GM19468 (cell line): Measurements from ENCODE around the gene AP3B2.
"Not testable (repeated sequence)": the region's sequence is repeated elsewhere in the genome, so short reads cannot be mapped to it uniquely, and the experiment has no call there.

Experiments
- ATAC-seq: cut with Tn5 transposase; IDR thresholded peaks from one replicate; pipeline ENCODE4 v1.9.1; 2021; ENCODE audit warnings: mild to moderate bottlenecking, moderate library complexity, moderate number of reproducible peaks; ENCODE audit not compliant: unreplicated experiment; ENCODE audit errors: extremely low read depth

AP3B2 gene, protein sequence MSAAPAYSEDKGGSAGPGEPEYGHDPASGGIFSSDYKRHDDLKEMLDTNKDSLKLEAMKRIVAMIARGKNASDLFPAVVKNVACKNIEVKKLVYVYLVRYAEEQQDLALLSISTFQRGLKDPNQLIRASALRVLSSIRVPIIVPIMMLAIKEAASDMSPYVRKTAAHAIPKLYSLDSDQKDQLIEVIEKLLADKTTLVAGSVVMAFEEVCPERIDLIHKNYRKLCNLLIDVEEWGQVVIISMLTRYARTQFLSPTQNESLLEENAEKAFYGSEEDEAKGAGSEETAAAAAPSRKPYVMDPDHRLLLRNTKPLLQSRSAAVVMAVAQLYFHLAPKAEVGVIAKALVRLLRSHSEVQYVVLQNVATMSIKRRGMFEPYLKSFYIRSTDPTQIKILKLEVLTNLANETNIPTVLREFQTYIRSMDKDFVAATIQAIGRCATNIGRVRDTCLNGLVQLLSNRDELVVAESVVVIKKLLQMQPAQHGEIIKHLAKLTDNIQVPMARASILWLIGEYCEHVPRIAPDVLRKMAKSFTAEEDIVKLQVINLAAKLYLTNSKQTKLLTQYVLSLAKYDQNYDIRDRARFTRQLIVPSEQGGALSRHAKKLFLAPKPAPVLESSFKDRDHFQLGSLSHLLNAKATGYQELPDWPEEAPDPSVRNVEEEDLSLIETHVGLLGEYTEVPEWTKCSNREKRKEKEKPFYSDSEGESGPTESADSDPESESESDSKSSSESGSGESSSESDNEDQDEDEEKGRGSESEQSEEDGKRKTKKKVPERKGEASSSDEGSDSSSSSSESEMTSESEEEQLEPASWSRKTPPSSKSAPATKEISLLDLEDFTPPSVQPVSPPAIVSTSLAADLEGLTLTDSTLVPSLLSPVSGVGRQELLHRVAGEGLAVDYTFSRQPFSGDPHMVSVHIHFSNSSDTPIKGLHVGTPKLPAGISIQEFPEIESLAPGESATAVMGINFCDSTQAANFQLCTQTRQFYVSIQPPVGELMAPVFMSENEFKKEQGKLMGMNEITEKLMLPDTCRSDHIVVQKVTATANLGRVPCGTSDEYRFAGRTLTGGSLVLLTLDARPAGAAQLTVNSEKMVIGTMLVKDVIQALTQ

DNA sequence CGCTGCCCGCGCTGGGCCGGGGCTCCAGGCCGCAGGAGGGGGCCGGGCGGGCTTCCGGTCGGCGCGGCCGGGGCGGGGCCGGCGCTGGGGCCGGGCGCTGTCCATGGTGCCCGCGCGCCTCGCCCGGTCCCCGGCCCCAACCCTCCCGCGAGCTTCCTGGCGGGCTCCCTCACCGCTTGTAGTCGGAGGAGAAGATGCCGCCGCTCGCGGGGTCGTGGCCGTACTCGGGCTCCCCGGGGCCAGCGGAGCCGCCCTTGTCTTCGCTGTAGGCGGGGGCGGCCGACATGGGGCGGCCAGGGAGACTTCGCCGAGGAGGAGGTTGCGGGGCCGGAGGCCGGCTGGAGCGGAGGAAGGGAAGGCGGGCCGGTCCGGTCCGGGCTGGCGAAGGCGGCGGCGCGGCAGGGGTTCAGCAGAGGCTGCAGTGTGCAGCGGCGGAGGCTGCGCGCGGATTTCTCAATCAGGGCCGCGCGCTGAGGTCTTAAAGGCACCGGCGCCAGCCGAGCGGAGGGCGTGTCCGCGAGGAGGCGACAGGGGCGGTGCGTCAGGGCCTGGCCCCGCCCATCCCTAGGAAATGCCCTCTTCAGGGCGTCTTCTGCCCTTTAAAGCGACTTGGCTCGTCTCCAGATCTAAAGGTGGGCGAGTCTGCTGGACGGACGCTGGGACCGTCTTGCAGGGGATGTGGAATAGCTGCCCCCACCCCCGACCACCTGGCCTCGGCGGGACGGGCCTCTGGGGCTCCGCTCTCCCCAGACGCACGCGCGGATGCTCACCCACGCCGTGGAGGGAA, at the start of gene AP3B2:
Gene AP3B2, minus strand, starts transcription at position 455 of the 787 bp plus-strand sequence. Its CDS starts 169 bp downstream, at position 286.
- ATAC-seq: peak; percentile 68

DNA sequence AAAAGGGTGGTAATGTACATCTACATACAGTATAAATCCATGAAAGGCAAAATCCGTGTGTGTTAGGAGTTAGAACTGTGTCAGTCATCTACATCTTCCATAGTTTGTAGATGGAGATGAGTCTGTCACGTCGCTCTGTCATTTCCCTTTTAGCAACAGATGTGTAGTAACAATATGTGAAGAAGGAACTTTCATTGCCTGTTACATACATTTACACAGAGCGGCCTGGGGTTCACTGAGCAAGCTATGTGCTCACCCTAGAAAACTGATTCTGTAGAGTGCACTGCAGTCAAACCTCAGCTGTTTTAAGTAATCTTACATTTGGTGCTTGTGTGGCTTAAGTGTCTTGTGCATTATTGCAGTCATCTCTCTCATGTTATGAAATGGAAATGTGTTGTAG, 41.6 kb upstream of the AP3B2 start:
- no peak for ATAC-seq

DNA sequence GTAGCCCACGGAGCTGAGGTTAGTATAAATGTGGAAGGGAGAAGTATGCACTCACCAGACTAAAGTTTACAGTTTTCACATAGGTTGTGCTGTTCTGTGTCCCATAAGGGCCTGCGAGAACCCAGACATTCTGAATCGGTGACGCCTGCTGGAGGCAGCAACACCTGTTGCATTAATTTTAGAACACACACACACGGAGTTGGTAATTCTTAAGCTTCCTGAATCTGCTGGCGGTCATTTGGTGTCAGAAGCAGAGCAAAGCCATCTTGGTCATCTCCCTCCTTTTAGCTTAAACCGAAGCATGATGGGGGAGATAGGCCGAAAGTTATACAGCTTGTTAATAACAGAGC, 41.1 kb upstream of the AP3B2 start:
- no peak for ATAC-seq

DNA sequence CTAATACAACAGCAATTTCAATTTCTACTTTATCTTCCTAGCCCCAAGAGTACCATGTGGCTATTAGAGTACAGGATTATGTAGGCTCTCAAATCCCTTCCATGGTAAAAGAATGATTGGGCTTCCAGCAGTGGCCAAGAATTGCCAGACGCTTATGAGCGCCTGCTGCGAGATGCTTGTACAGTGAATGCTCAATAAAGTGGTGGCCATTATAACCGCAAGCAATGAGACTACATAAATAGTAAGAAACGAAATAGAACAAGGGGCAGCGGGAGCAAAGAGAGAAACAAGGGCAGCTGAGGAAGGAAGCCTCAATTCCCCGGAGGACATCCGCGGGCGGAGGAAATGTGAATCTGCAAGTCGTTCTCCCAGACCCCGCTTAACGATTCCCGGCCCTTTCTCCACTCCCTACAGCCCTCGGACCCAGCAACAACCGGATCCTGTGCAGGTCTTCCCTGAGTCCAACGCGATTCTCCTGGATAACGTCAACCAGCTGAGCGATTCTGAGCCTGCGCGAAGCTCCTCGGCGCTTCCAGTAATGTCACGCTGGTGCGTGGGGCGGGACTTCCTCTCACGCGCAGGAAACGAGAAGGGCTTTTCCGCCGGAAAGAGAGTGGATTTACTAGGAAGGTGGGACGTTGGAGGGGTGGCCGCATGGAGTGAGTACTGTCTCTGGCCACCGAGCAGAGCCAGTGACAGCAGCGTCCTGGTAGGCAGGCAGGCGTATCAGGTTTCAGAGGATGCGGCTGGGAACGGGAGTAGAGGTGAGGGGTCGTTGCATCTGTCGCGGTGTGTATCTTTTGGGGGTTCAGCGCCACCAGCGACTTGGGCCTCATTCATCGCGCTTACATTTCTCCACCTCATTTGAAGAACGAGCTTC, 40.5 kb upstream of the AP3B2 start:
- ATAC-seq: peak; percentile 80

DNA sequence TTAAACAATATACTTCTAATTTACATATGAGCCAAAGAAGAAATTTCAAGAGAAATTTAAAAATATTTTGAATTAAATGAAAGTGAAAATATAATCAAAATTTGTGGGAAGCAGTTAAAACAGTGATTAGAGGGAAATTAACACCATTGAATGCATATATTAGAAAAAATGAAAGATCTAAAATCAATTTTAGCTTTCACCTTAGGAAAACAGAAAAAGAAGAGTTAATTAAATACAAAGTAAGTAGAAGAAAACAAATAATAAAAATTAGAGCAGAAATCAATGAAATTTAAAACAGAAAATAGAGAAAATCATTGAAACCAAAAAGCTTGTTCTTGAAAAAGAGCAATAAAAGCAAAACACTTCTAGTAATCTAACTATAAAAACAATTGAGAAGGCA, 38.6 kb upstream of the AP3B2 start:
- ATAC-seq: no peak

DNA sequence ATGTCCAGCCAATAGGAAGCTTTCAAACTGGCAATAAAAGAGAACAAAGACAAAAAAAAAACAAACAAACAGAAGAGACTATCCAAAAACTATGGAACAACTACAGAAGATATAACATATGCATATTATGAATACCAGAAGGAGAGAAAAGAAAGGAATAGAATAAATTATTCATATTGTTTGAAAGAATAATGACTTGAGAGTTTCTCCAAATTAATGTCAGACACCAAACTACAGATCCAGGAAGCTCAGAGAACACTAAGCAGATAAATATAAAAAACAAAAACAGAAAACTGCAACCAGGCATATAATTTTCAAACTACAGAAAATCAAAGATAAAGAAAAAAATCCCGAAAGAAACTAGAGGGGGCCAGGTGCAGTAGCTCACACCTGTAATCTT, 34.1 kb upstream of the AP3B2 start:
- ATAC-seq: no peak

DNA sequence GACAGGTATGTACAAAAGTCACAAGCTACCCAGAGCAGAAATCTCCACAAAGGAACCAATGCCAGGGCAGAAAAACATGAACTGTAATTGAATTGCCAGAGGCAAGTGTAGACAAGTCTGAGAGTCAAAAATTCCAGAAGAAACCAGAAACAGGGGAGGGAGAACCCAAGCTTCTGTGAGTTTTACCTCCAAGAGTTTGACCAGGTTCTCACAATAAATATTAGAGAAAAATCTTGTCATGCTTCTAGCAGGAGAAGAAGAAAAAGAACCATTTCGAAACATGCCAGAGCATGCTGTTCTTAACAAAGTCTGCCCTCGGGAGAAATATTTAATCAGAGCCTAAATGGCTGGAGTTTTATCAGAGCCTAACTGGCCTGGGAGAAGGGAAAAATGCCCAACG, 32.5 kb upstream of the AP3B2 start:
- ATAC-seq: no peak

DNA sequence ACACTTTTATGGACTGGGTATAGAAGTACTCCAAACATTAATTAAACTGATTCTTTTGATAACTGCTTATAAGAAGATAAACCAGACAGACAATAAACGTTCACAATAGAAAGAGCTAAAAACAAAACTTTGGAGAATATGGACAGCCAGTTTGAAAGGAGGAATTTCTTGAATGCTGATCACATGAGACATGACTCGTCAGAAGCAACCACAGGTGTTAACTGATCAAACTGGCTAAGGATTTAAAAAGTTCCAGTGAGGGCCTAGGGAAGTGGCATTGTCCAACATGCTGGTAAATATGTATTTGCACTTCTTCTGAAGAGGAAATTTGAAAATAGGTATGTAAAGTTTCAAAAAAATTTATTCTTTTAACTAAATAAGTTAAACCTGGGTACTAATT, 29.4 kb upstream of the AP3B2 start:
- no peak for ATAC-seq

DNA sequence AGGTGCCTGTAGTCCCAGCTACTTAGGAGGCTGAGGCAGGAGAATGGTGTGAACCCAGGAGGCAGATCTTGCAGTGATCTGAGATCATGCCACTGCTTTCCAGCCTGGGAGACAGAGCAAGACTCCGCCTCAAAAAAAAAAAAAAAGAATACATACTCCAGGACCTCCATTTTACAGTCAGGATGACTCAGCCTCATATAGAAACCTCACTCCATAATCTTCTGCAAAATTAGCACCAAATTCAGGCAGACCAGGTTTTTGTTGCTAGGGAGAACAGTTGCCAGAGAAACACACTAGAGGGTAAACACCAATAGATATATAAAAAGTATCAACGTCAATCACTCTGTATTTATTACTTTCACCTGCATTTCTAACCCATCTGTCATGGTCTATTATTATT, 28.3 kb upstream of the AP3B2 start:
- no peak for ATAC-seq

DNA sequence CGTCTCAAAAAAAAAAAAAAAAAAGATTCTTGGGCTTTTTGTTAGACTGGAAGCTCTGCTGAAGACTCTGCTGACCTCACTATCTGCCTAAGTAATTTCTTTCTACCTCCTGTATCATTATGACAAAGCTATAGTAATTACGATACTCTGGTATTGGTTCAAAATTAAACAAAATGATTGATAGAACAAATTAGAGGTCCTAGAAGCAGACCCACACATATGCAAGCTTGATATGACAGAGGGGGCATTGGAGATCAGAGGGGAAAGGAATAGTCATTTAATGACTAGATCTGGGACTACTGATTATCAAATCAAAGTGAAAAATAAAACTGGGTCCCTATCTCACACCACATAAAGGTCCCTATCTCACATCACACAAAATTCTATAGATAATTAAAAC, 21.9 kb upstream of the AP3B2 start:
- no peak for ATAC-seq

DNA sequence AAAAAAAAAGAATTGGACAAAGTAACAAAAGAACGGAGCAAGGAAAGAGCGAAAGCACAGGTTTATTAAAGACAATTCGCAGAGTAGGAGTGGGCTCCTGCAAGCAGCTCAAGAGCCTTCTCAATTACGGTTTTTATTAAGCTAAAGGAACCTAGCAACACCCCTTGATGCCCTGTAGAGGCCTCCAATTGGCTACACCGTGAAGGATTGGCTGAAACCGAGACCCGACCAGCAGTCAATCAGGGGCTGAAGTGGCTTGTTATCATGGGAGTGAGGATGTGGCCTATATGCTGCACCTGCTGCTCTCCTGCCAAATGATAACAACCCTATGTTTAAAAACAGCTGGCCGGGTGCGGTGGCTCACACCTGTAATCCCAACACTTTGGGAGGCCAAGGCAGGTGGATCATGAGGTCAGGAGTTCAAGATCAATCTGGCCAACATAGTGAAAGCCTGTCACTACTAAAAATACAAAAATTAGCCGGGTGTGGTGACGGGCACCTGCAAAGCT, 20.4 kb upstream of the AP3B2 start:
- no peak for ATAC-seq

DNA sequence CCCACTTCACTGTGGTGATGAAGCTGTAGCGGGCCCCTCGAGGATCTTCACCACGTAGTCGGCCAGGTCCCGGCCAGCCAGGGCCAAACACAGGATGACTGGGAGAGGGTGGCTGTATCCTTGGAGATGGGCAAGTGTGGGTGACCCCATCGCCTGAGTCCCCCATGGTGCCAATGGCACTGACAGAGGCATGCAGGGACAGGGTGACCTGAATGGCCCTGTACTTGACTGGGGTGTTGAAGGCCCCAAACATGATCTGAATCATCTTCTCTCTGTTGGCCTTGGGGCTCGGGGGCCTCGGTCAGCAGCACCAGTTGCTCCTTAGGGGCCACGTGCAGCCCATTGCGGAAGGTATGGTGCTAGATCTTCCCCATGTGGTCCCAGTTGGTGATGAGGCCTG, 17.1 kb upstream of the AP3B2 start:
- no peak for ATAC-seq

DNA sequence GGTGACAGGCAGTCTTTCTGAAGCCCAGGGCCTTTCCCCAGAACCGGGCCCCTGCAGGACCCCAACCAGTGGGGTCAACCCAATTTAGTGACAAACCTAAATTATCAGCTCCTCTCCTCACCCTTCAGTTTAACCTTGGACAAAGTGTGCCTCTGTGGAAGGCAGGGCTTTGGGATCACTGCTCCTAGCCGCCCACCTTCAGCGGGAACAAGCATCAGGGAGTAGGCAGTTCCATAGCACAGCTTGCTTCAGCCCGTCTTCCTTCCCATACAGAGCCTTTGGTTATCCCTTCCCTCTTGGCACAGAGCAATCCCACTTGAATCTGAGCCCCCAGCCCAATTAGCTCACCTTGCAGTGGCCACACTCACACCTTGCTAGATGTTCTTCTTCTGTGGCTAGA, 5.3 kb upstream of the AP3B2 start:
- no peak for ATAC-seq

DNA sequence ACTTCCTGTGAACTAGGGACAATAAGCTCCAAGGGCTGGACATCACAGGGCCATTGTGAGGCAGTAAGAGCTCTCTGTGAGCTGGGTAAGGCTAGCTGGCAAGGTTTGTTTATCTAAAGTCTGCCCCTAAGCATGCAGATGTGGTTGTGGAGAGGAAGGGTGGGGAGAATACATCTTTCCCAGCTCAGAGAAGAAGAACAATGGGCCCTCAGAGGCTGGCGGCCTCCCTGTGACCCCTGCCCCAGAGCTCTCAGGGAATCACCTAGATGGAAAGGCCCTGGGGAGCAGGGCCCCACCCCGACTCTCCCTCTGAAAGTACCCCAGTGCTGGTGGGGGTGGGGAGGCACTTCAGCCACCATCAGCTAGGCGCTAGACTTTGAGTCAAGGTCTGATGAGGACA, 4.3 kb upstream of the AP3B2 start:
- no peak for ATAC-seq

DNA sequence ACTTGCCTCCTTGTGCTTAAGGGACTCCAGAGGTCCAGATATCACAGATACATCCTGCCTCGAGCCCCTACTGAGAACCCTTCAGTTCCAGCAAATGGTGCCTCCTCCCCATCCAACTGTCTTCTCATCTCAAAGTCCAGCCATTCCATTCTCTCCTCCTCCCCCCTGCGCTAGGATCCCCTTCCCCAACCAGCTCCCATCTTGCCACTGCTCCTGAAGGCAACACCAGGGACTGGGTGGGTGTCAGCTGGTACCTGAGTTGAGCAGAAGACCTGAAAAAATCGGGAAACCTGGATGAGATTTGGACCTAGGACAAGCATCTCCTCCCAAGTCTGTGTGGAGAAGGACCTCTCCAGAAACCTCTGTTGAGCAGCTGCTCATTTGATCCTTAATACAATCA, 2.4 kb upstream of the AP3B2 start:
- ATAC-seq: no peak

DNA sequence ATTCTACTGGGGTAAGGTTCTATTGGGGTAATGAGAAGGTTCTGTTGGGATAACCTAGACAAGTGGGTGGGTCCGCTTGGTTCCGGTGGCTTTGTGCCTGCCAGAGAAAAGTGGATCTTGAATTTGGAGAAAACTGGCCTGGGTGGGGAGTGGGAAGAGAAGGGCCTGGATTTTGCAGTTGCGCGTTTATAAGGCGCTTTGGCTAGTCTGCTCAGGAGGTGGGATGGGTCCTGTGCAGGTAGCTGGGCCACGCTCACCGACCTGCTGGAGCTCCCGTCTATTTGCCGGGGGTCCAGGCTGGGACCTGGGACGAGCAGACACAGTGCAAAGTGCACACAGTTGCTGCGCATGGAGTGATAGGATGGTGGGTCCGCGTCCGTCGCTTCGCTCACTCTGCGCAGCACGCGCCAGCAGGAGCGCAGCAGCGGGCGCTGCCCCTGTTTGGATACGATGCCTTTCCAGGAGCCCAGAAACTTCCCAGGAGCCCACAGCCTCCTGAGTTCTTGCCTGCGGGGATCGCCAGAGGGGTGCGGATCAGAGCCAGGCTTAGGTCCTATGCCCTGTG, 1.3 kb upstream of the AP3B2 start:
- no peak for ATAC-seq

DNA sequence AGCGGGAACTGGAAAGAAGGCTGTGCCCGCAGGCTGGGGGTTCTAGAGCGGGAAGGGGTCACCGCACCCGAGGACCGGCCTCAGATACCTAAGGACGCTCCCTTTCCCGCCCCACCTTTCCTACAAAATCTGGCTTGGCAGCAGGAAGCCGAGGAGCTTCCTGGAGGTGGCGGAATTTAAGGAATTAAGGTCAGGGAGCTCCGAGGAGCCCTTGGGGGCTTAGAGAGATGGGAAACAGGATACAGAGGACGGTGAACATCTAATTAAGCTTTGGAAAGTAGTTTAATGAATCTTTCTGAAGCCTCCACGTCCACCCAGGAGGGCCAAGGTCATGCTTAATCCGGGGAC, 507 bp upstream of the AP3B2 start:
- no peak for ATAC-seq

DNA sequence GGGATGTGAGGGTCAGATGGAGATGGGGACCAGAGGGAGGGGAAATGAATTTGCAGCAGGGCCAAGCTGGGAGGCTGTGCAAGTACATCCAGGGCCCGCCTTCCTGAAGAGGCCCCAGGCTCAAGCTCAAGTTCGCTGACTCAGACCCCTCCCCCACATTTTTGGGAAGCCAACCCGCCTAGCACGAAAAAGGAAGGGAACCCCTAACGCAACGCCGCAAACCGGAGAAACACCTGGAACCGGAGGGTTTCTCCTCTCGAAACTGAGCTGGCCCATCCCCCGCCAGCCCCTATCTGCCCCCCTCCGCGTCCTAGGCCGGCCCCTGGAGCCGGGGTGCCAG, 624 bp downstream of the AP3B2 start:
- no peak for ATAC-seq

DNA sequence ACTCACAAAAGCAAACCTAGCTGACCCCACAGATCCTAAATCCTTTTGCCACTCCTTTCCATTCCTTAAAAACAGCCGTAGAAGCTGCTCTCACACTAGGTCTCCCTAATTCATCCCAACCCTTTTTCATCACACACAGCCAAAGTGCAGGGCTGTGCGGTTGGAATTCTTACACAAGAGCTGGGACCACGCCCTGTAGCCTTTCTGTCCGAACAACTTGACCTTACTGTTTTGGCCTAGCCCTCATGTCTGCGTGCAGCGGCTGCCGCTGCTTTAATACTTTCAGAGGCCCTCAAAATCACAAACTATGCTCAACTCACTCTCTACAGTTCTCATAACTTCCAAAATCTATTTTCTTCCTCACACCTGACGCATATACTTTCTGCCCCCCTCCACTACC, 3.8 kb downstream of the AP3B2 start:
- ATAC-seq: not testable (repeated sequence)
